BLaER1 treated with 17β-estradiol and CSF1 and Interleukin-3, amounts not matched to agents 10 nM and 100 nM (cell line): Measurements from ENCODE around the gene PRMT2.
A peak's percentile ranks its signal among the peaks of the same experiment; 100 is the strongest.

Experiments
- H3K27ac ChIP-seq, 11 experiments: shearing (Covaris generic); formaldehyde crosslinking; 2 replicates each; pipeline ENCODE4 v1.8.1; 2022
- H3K27me3 ChIP-seq, 11 experiments: shearing (Covaris generic); formaldehyde crosslinking; 2 replicates each; pipeline ENCODE4 v1.8.1; 2022
- H3K36me3 ChIP-seq, 11 experiments: shearing (Covaris generic); formaldehyde crosslinking; 2 replicates each; pipeline ENCODE4 v1.8.1; 2022
- H3K4me1 ChIP-seq, 10 experiments: shearing (Covaris generic); formaldehyde crosslinking; 2 replicates each; pipeline ENCODE4 v1.8.1; 2022
- H3K4me2 ChIP-seq, 11 experiments: shearing (Covaris generic); formaldehyde crosslinking; 2 replicates each; pipeline ENCODE4 v1.8.1; 2022
- H3K4me3 ChIP-seq, 10 experiments: shearing (Covaris generic); formaldehyde crosslinking; 2 replicates each; pipeline ENCODE4 v1.8.1; 2022
- H3K9ac ChIP-seq, 11 experiments: shearing (Covaris generic); formaldehyde crosslinking; 2 replicates each; pipeline ENCODE4 v1.8.1; 2022
- H3K9me3 ChIP-seq, 11 experiments: shearing (Covaris generic); formaldehyde crosslinking; replicated peaks in 1 of 11; 2 replicates each; pipeline ENCODE4 v1.8.1; 2022
- H4K20me1 ChIP-seq, 11 experiments: shearing (Covaris generic); formaldehyde crosslinking; 2 replicates each; pipeline ENCODE4 v1.8.1; 2022
- Cebpa-rat ChIP-seq, 11 experiments: shearing (Covaris generic); IDR thresholded peaks; 2 replicates each; pipeline ENCODE4 v1.8.1; 2022

Gene PRMT2

GRCh38 chr21:46656820-46657219 lies 21.3 kb downstream of the PRMT2 start:
- no peak for TF ChIP-seq Cebpa-rat (IDR thresholded peaks at IDR 0.05)
- peaks cover 0 to 69% (median 4%) of the 10 kb centered on the region in 11 experiments; a peak in 10 of 22 replicates for H4K20me1 ChIP-seq
- no peak overlapping the region for H3K9ac ChIP-seq
- peaks cover 54 to 93% (median 73%) of the 10 kb centered on the region in 11 experiments for H3K36me3 ChIP-seq
- no peaks in the 10 kb centered on the region for H3K27me3 ChIP-seq
- no peak overlapping the region for H3K27ac ChIP-seq
- H3K4me3 ChIP-seq: no peak overlapping the region
- no peak overlapping the region for H3K4me2 ChIP-seq
- H3K9me3 ChIP-seq: peaks cover 31 to 43% (median 40%) of the 10 kb centered on the region in 11 experiments
- peaks cover 0 to 4% (median 0%) of the 10 kb centered on the region in 10 experiments; a peak in 2 of 20 replicates for H3K4me1 ChIP-seq

GRCh38 chr21:46660505-46660904 lies 25.0 kb downstream of the PRMT2 start:
- Histone ChIP-seq H3K36me3 (peaks cover 20 to 87% (median 49%) of the 10 kb centered on the region in 11 experiments), H3K4me1 (peaks cover 0 to 4% (median 0%) of the 10 kb centered on the region in 10 experiments; a peak in 2 of 20 replicates), H3K9me3 (peaks cover 0 to 13% (median 9%) of the 10 kb centered on the region in 11 experiments; a peak in 20 of 22 replicates), H3K27ac (no peak overlapping the region), H3K4me2 (no peak overlapping the region), H3K27me3 (no peaks in the 10 kb centered on the region), H3K4me3 (no peak overlapping the region), H3K9ac (no peak overlapping the region), H4K20me1 (peaks cover 0 to 81% (median 4%) of the 10 kb centered on the region in 11 experiments; a peak in 8 of 22 replicates)
- TF ChIP-seq Cebpa-rat (IDR thresholded peaks at IDR 0.05): no peak

GRCh38 chr21:46661211-46661625 lies 25.7 kb downstream of the PRMT2 start:
- peaks cover 0 to 4% (median 0%) of the 10 kb centered on the region in 10 experiments; a peak in 2 of 20 replicates for H3K4me1 ChIP-seq
- H4K20me1 ChIP-seq: peaks cover 0 to 77% (median 4%) of the 10 kb centered on the region in 11 experiments; a peak in 8 of 22 replicates
- H3K4me2 ChIP-seq: peak overlapping the region; percentile 34 to 72 (median 62); a peak in 20 of 22 replicates
- H3K9ac ChIP-seq: peak overlapping the region in 3 of 11 experiments; percentile 5 to 54 (median 38); a peak in 4 of 22 replicates
- peaks cover 0 to 6% (median 2%) of the 10 kb centered on the region in 11 experiments; a peak in 11 of 22 replicates for H3K9me3 ChIP-seq
- peaks cover 13 to 81% (median 43%) of the 10 kb centered on the region in 11 experiments for H3K36me3 ChIP-seq
- no peak overlapping the region for H3K27ac ChIP-seq
- no peak for TF ChIP-seq Cebpa-rat (IDR thresholded peaks at IDR 0.05)
- peaks cover 0 to under 1% (median 0%) of the 10 kb centered on the region in 11 experiments; a peak in 1 of 22 replicates for H3K27me3 ChIP-seq
- peak overlapping the region in 3 of 10 experiments; percentile 14 to 42 (median 34); a peak in 3 of 20 replicates for H3K4me3 ChIP-seq

GRCh38 chr21:46661642-46662366 lies 26.3 kb downstream of the PRMT2 start:
- no peaks in the 10 kb centered on the region; a peak in 1 of 22 replicates for H3K9me3 ChIP-seq
- peak overlapping the region in 3 of 10 experiments; percentile 14 to 42 (median 34); a peak in 3 of 20 replicates for H3K4me3 ChIP-seq
- no peak overlapping the region for H3K27ac ChIP-seq
- peak overlapping the region; percentile 34 to 72 (median 62); a peak in 20 of 22 replicates for H3K4me2 ChIP-seq
- peak overlapping the region in 3 of 11 experiments; percentile 5 to 54 (median 38); a peak in 4 of 22 replicates for H3K9ac ChIP-seq
- peaks cover 0 to 6% (median 5%) of the 10 kb centered on the region in 11 experiments; a peak in 18 of 22 replicates for H3K27me3 ChIP-seq
- no peak for TF ChIP-seq Cebpa-rat (IDR thresholded peaks at IDR 0.05)
- H3K36me3 ChIP-seq: peaks cover 7 to 75% (median 37%) of the 10 kb centered on the region in 11 experiments; a peak in 21 of 22 replicates
- peaks cover 0 to 76% (median 4%) of the 10 kb centered on the region in 11 experiments; a peak in 8 of 22 replicates for H4K20me1 ChIP-seq
- peaks cover 0 to 7% (median 3%) of the 10 kb centered on the region in 10 experiments; a peak in 13 of 20 replicates for H3K4me1 ChIP-seq

- H3K9ac ChIP-seq: no peak overlapping the region
- no peak overlapping the region for H3K4me3 ChIP-seq
- peaks cover 5 to 11% (median 10%) of the 10 kb centered on the region in 11 experiments for H3K27me3 ChIP-seq
- no peak overlapping the region for H3K4me2 ChIP-seq
- H3K9me3 ChIP-seq: no peaks in the 10 kb centered on the region
- peaks cover 0 to 71% (median 4%) of the 10 kb centered on the region in 11 experiments; a peak in 8 of 22 replicates for H4K20me1 ChIP-seq
- peaks cover 4 to 70% (median 33%) of the 10 kb centered on the region in 11 experiments; a peak in 18 of 22 replicates for H3K36me3 ChIP-seq
- no peak for TF ChIP-seq Cebpa-rat (IDR thresholded peaks at IDR 0.05)
- no peak overlapping the region for H3K27ac ChIP-seq
- H3K4me1 ChIP-seq: peaks cover 0 to 12% (median 7%) of the 10 kb centered on the region in 10 experiments; a peak in 14 of 20 replicates
These were observed 26.8 kb downstream of the PRMT2 start for GRCh38 chr21:46662367-46662654.

GRCh38 chr21:46662765-46663500 lies 27.5 kb downstream of the PRMT2 start:
- no peaks in the 10 kb centered on the region for H3K9me3 ChIP-seq
- H3K27ac ChIP-seq: no peak overlapping the region
- H3K4me2 ChIP-seq: no peak overlapping the region
- H3K9ac ChIP-seq: no peak overlapping the region
- H3K4me1 ChIP-seq: peaks cover 0 to 18% (median 13%) of the 10 kb centered on the region in 10 experiments; a peak in 17 of 20 replicates
- no peak overlapping the region for H3K4me3 ChIP-seq
- no peak for TF ChIP-seq Cebpa-rat (IDR thresholded peaks at IDR 0.05)
- peaks cover 0 to 65% (median 4%) of the 10 kb centered on the region in 11 experiments; a peak in 8 of 22 replicates for H4K20me1 ChIP-seq
- peaks cover 11 to 17% (median 16%) of the 10 kb centered on the region in 11 experiments for H3K27me3 ChIP-seq
- peaks cover 4 to 64% (median 26%) of the 10 kb centered on the region in 11 experiments; a peak in 18 of 22 replicates for H3K36me3 ChIP-seq

- H3K9ac ChIP-seq: no peak overlapping the region
- no peak for TF ChIP-seq Cebpa-rat (IDR thresholded peaks at IDR 0.05)
These were observed 28.3 kb downstream of the PRMT2 start for GRCh38 chr21:46663754-46664153.

GRCh38 chr21:46664316-46664995 lies 29.0 kb downstream of the PRMT2 start:
- Histone ChIP-seq H3K36me3 (peaks cover 0 to 48% (median 15%) of the 10 kb centered on the region in 11 experiments; a peak in 18 of 22 replicates), H3K27me3 (peaks cover 17 to 24% (median 22%) of the 10 kb centered on the region in 11 experiments), H3K4me2 (no peak overlapping the region), H3K27ac (no peak overlapping the region), H3K4me1 (peaks cover 3 to 28% (median 20%) of the 10 kb centered on the region in 10 experiments; a peak in 18 of 20 replicates), H3K9ac (no peak overlapping the region), H3K9me3 (no peaks in the 10 kb centered on the region), H4K20me1 (peaks cover 0 to 50% (median 0%) of the 10 kb centered on the region in 11 experiments; a peak in 5 of 22 replicates), H3K4me3 (no peak overlapping the region)
- no peak for TF ChIP-seq Cebpa-rat (IDR thresholded peaks at IDR 0.05)

More at GRCh38 chr21:46663754-46664153, 28.3 kb downstream of the PRMT2 start:
- peaks cover 4 to 55% (median 19%) of the 10 kb centered on the region in 11 experiments; a peak in 18 of 22 replicates for H3K36me3 ChIP-seq
- peaks cover 0 to 57% (median 1%) of the 10 kb centered on the region in 11 experiments; a peak in 7 of 22 replicates for H4K20me1 ChIP-seq
- no peaks in the 10 kb centered on the region for H3K9me3 ChIP-seq
- H3K27ac ChIP-seq: no peak overlapping the region
- H3K27me3 ChIP-seq: peaks cover 17 to 24% (median 22%) of the 10 kb centered on the region in 11 experiments
- H3K4me2 ChIP-seq: no peak overlapping the region
- peaks cover 3 to 24% (median 17%) of the 10 kb centered on the region in 10 experiments; a peak in 17 of 20 replicates for H3K4me1 ChIP-seq
- no peak overlapping the region for H3K4me3 ChIP-seq
